GM21526 (cell line): Measurements from ENCODE around the gene SEMA3E.
"Not testable (repeated sequence)": the region's sequence is repeated elsewhere in the genome, so short reads cannot be mapped to it uniquely, and the experiment has no call there.

Source experiments
- ATAC-seq: cut with Tn5 transposase; IDR thresholded peaks from one replicate; pipeline ENCODE4 v1.9.1; 2021; ENCODE audit warnings: moderate library complexity; ENCODE audit not compliant: unreplicated experiment, low FRiP score

Gene SEMA3E

GRCh38 chr7:83562960-83563359 is 86.0 kb downstream of the SEMA3E start:
- ATAC-seq = no peak

DNA sequence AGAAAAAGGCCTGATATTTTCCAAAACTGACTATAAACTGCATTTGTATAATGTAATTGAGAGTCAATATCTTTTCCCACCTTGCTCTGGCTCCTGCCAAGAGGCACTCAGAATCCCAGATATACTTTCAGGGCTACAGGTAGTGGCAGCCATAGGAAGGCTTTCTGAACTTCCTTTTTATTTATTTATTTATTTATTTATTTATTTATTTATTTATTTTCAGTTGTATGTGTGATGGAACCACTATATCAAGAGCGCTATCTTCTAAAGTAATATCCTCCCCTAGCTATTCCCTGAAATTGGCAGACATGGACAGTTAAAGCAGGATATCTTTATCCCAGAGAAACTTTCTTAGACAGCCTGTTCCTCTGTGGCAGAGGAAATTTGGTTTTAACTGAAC is 86.7 kb downstream of the SEMA3E start:
- ATAC-seq = no peak

DNA sequence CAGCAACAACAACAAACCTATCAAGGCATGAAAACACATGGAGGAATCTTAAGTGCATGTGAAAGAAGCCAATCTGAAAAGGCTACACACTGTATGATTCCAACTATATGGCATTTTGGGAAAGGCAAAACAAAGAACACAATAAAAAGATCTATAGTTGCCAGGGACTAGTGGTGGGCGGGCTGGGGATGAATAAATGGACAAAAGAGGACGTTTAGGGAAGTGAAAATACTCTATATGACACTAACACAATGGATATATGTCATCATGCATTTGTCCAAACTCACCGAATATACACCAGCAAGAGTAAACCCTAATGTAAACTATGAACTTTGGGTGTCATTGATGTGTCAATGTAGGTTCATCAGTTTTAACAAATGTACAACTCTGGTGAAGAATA is 89.1 kb downstream of the SEMA3E start:
- ATAC-seq = no peak

DNA sequence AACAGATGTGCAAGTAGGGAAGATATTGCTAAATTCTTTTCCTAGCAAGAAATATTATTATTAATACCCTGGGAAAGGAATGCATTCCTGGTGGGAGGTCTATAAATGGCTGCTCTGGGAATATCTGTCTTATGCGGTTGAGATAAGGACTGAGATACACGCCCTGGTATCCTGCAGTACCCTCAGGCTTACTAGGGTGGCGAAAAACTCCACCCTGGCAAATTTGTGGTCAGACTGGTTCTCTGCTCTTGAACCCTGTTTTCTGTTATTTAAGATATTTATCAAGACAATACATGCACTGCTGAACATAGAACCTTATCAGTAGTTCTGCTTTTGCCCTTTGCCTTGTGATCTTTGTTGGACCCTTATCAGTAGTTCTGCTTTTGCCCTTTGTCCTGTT is 96.4 kb downstream of the SEMA3E start:
- not testable (repeated sequence) for ATAC-seq

- no peak for ATAC-seq
These were observed 98.8 kb downstream of the SEMA3E start for GRCh38 chr7:83550100-83550499.

DNA sequence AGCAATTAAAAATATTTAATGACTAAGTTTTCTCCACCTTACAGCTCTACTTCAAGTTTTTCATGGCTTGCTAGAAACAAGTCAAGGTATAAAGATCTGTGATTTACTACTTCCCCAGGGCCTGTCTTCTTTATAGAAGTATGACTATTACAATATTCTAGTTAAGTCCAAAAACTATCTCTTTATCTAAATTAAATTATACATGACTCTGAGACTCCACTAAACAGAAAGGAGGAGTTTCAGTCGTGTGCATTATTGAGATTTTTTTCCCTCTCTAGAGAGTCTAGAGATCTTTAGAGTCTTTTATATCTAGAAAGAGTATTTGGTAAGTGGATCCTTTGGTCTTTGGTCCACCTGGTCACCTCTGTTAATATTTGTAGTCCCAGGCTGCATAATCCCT is 100.7 kb downstream of the SEMA3E start:
- ATAC-seq = no peak

DNA sequence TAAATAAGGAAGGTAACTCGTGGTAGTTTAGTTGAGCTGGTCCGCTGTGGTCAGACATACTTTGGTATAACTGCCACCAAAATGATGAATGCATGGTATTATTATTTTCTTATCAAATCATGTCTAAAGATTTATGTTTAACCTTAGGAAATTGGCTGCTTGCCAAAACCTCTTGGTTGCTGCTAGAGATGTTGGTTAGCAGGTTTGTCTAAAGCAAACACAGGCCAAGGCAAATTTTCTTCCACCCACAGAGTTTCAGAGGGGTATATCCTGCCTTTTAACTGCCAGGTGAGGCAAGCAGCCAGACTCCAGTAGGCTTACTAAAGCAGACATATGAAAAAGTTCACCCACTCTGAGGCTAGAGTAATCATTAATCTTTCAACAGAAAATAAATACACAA is 101.4 kb downstream of the SEMA3E start:
- ATAC-seq = no peak

DNA sequence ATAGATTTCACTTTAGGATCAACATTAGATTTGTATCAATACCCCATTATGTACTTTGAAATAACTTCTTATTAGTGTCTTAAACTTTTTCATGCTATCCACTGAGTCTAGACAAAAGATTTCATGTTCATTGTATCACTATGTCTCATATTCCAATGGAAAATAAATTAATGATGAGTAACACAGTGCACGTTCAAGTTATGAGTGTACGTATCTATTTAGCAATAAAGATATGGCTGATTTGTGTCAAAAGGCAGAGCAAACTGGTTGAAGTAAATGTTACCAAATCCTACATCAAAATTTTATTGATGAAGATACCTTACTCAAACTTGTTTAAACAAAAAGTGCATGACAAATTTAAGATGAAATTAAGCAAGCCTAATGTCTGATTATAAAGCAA is 102.4 kb downstream of the SEMA3E start:
- no peak for ATAC-seq

GRCh38 chr7:83541187-83541960 is 107.6 kb downstream of the SEMA3E start:
- no peak for ATAC-seq

DNA sequence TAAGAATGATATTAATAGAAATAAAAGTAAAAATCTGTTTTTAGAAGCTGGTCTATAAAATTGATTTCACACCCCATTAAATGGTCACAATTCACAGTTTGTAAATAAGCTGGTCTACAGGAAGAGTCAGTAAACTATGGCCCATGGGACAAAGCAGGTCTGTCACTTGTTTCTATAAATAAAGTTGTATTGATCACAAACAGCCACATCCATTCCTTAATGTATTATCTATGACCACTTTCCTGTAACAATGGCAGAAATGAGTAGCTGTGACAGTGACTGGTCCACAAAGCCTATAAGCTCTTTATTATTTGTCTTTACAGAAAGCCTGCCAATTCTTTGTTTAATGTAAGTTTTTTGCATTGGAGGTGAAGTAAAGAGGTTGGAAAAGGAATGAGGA is 114.5 kb downstream of the SEMA3E start:
- no peak for ATAC-seq

DNA sequence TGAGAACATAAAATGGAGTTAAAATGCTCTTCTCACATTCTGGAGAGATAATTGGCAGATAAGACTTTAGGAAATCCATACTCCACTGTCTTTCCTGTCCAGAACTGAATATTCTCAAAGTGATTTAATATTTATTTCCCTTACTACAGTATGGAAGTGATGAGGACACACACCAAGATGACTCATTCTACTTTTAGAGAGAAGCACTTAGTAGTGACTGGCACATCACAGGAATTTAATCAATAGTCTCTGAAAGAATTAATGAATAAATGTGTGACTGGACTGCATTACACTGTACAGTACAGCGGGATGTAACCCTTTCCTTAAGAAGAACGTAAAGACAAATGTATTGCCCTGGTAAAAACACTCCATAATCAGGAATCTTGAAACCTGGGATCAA is 116.7 kb downstream of the SEMA3E start:
- ATAC-seq = no peak

GRCh38 chr7:83531766-83532165 is 117.2 kb downstream of the SEMA3E start:
- ATAC-seq = no peak

DNA sequence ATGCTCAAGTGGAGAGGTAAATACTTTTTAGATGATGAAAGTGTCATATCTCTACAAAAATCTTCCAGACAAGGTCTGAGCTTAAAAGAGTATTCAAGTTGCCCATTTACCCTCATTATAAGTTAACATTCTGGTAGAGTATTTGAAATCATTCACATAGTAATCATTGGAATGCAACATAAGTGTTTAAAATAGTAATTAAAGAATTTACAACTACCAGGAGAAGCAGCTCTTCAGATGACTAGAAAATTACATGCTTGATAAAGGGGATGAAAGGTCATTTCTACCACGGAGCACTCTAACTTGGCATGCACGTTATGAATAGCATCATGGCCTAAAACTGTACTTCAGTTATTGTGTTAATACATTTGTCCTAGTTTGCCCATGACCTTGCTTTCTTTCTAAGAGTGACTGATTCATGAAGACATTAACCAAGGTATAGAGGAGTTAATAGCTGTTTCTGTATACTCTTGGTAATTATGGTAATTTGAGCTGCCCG is 120.0 kb downstream of the SEMA3E start:
- no peak for ATAC-seq

DNA sequence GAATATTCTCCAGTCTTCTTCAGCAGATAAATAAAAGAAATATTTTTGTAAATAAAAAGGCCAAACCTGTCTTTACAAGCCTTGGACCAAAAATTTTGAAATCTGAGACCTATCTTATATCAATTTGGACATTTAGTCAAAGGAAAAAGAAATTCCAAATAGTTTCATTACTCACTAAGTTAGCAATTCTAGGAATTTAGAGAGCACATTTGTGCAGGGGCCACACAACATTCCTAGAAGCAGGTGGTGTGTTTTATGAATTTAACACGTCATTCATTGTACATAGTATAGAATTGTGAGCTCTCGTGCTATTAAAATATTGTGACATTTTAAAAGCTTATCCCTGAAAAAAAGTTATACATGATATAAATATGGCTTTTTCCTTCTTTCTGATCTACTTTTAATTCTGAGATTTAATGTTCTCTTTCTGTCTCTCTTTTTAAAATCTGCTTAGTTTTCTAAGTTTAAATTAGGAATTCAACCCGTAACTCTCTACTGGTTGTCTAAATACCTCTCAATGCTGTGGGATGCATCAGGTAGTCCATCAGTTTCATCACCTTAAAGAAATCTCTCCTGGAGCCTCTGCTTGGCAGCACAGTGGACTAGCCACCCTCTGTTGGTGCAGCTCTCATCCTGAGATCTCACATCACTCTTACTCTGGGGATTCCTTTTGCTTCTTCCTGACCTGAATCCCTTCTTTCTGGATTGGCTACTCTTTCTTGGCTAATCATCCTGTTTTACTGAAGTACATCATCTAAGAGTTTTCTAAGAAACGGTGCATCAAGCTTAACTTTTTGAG is 124.5 kb downstream of the SEMA3E start:
- no peak for ATAC-seq

- ATAC-seq = no peak
These were observed 128.2 kb downstream of the SEMA3E start for GRCh38 chr7:83520726-83521125.

GRCh38 chr7:83519240-83519639 is 129.7 kb downstream of the SEMA3E start:
- ATAC-seq = no peak

DNA sequence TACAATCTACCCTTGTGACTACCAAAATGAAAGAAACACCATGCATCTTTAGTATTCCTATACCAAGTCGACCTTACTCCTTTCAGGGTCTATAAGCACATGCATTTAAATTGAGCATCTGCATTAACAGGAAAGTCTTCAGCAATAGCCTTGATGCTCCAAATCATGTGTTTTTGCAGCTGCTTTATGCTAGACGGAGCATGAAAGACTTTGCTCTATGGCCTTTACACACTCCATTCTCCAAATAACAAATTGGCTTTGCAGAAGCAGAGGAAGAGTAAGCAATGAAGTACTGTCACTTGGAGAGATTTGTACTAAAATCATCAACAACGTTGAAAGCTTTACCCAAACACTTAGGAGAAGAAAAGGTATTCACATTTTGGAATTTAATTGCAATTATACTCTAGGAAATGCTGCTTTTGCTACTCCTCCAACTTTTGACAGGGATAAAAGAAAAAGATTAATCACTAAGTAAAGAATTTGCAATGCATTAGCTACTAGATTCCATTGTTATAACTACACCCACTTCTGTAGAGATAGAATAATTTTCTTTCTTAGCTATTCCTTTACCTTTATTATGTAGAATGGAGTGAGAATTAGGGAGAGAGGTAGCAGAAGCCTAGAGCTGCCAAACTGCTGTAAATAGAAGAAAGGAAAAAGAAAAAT is 131.8 kb downstream of the SEMA3E start:
- ATAC-seq = no peak

DNA sequence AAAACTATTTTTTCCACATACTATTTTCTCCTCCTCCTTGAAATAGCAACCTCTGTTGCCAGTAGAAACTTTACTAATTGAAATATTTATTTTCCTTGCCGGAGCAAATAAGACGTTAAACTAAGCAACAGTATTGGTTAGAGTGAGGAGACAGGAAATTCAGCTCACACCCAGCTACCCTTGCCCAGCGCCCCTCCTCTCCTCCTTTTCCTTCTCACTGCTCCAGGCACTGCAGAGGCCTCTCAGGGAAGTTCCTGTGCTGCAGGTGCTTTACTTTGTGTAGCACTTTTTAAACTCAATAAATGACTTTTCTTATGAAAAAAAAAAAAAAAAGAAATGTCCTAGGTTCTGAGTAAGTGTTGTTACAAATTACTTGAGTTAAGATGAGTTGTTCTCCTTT is 134.0 kb downstream of the SEMA3E start:
- no peak for ATAC-seq

- ATAC-seq = no peak
These were observed 139.5 kb downstream of the SEMA3E start for GRCh38 chr7:83509255-83510021.

- no peak for ATAC-seq
These were observed 144.6 kb downstream of the SEMA3E start for GRCh38 chr7:83504330-83504729.

DNA sequence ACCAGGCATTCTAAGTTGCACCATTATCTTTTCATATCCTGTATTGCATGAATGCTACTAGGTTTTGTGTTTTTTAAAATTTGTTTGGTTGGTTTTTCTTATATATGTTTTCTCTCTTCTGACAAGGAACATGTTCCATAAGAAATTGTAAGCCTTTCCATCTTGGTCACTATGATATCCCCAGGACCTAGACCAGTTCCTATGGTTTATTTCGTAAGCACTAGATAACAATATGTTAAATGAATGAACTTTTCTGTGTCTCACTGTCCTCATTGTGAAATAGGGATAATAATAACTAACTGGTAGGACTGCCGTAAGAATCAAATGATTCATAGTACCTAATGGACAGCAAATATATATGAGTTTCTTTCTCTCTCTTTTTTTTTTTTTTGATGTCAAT is 146.3 kb downstream of the SEMA3E start:
- ATAC-seq = no peak
